8988T (cell line): ENCODE measurements around the gene SCARB2.
"Not testable (repeated sequence)": the region's sequence is repeated elsewhere in the genome, so short reads cannot be mapped to it uniquely, and the experiment has no call there.

Source experiments
- DNase-seq: peaks from one replicate; pipeline ENCODE4 v3.0.0; 2011

Gene SCARB2, protein sequence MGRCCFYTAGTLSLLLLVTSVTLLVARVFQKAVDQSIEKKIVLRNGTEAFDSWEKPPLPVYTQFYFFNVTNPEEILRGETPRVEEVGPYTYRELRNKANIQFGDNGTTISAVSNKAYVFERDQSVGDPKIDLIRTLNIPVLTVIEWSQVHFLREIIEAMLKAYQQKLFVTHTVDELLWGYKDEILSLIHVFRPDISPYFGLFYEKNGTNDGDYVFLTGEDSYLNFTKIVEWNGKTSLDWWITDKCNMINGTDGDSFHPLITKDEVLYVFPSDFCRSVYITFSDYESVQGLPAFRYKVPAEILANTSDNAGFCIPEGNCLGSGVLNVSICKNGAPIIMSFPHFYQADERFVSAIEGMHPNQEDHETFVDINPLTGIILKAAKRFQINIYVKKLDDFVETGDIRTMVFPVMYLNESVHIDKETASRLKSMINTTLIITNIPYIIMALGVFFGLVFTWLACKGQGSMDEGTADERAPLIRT

GRCh38 chr4:76213415-76214176, at the start of gene SCARB2:
SCARB2 (minus strand) TSS chr4:76213824; CDS start chr4:76213543, 281 bp downstream.
- peak; percentile 65 for DNase-seq

GRCh38 chr4:76260571-76260970, 46.9 kb upstream of the SCARB2 start:
- DNase-seq: no peak

DNA sequence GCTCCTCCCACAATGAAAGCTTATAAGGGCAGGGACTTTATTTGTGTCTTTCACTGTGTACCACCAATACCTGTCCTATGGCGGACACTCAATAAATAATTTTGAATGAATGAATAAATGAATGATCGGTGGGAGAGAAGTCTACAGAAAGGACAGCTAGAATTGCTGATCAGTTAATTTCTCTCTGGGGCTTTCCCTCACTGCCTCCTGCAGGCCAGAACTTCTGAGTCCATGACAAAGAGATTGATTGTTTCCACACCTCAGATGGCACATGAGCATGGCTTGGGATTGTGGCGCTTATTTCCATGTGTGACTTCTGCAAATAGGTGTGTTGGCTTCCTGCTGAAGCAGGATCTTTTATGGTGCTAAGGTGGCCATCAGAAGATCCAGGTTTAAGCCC, 44.2 kb upstream of the SCARB2 start:
- no peak for DNase-seq

DNA sequence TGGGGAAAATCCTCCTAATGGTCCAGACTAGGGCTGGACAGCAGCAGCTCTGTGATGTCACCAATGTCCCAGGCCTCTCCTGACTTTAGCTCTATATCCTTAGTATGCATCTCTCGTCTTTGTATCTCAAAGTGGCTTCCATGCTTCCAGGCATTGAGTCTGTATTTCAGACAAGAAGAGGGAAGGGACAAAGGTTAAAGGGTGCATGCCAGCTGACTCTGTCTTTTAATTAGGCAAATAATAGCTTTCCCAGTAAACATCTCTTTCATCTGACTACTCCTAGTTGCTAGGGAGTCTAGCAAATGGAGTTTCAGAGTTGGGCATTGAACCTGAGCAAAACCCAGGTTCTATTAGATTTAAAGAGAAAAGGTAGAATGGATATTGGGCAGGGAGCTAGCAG, 43.3 kb upstream of the SCARB2 start:
- DNase-seq: no peak

DNA sequence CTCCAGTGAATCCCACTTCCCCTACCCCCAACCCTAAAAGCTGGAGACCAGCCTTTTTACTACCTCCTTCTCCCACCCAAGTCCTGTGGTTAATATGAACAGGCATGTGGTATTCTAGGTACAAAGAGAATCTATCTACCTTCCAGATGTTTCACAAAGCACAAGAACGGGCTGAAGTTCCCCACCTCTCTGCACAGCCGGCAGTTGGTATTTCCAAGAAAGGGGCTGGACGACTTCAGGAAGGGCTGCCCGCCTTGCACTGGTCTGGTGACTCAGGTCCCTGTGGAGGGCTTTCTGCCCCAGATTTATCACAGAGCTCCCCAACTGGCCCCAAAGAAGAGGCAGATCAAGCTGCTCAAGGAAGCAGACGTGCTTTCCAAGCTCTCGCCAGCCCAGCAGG, 42.4 kb upstream of the SCARB2 start:
- no peak for DNase-seq

DNA sequence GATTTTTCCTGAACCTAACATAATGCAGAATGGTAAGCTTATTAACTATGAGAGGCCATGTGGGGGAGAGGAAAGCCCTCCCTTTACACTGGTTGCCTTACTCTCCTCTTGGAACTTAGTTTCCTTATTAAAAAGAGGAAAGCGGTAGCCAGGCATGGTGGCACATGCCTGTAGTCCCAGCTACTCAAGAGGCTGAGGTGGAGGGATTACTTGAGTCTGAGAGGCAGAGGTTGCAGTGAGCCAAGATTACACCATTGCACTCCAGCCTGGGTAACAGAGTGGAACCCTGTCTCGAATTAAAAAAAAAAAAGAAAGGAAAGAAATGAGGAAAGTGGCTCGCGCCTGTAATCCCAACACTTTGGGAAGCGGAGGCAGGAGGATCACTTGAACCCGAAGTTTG, 39.9 kb upstream of the SCARB2 start:
- no peak for DNase-seq

- no peak for DNase-seq
Measured at GRCh38 chr4:76252271-76252653, 38.6 kb upstream of the SCARB2 start.

DNA sequence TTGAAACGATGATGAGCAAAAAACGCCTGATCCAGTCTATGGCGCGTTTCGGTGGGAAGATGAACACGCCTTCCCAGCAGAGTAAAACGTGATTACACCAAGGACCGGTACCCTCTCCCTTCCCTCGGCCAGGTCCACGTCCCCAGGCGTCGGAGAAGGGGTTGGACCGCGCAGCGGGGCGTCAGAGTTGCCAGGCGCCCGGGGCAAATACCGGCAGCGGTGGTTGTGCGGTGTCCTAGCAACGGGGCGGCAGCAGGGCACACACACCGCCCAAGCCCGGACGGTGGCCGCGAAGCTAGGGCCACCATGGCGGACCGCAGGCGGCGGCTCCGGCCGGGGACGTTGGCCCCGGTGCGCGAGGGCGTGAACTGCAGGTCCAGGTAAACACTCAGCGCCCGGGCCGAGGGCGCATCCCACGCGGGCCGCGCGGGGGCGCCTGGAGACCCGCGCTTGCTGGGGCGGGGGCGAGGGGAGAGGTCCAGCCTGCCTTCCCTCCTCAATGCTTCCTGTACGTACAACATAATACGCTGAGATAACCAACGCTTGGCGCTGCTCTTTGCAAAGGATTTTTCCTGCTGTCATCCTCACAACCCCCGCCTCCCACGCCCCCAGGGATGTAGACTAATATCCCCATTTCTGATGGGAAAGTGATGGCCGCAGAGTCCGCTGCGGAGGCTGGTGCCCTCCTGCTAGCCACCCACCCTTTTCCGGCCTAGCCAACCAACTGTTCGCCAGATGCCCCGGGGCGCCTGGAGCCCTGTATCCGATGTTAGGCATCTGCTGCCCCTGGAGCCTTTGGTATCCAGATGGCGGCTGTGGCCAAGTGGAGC, 38.0 kb upstream of the SCARB2 start, which contains the start of gene FAM47E:
Gene FAM47E, plus strand, starts transcription at position 281 of the 830 bp plus-strand sequence. Its CDS starts 26 bp downstream, at position 307.
- DNase-seq: peak; percentile 17

DNA sequence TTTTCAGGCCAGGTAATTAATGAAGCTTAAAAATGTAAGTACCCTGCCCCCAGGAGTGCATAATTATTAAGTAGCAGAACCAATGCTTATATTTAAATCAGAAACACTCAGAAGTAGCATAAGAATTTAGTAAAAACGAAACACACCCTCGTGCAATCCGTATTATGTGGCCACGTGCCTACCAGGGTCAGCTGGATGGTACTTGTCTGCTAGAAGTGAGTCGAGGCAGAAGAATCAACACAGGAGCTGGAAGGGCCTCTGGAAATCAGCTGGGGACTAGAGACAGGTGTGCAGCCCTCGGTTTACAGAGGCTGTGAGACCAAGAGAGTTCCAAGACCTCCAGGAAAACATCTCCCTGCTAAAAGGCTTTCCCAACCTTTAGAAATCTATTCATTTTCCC, 37.3 kb upstream of the SCARB2 start:
- DNase-seq: no peak

DNA sequence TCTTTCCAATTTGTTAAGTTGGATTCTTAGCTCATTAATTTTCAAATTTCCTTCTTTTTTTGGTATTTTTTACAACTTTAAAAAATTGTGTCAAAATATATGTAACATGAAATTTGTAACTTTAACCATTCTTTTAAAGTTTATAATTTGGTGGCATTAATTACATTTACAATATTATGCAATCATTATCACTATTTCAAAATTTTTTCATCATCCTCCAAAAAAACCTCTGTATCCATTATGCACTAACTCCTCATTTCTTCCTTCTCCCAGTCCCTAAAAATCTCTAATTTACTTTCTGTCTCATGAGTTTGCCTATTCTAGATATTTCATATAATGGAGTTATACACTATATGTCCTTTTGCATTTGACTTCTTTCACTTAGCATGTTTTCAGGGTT, 33.2 kb upstream of the SCARB2 start:
- no peak for DNase-seq

DNA sequence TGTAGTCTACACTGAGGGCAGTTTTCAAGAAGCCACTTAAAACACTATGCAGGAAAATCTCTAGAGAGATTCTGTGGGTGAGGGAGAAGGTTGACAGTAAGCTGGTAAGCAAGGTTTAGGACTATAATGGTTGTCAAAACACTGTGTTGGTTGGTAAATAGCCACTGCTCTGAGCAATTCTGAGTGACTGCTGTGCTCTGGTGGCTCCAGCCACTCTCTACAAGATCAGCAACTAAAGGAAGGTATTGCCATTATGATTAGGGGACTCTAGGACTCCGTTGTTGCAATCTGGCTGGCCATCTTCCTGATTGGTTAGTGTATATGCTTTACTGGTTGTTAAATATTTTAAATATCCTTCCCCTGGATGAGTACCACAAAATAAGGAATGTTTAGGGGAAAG, 32.4 kb upstream of the SCARB2 start:
- no peak for DNase-seq

GRCh38 chr4:76243877-76244276, 30.3 kb upstream of the SCARB2 start:
- DNase-seq: not testable (repeated sequence)

DNA sequence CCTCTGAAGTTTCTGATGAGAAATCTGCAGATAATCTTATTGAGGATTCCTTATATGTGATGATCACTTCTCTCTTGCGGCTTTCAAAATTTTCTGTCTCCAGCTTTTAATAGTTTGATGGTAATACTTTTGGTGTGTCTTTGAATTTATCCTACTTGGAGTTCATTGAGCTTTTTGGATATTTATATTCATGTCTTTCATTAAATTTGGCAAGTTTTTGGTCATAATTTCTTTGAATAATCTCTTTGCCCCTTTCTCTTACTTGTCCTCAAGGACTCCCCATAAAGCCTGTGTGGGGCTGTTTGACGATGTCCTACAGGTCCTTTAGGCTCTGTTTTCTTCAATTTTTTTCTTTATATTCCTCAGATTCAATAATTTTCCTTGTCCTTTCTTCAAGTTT, 26.6 kb upstream of the SCARB2 start:
- DNase-seq: no peak

DNA sequence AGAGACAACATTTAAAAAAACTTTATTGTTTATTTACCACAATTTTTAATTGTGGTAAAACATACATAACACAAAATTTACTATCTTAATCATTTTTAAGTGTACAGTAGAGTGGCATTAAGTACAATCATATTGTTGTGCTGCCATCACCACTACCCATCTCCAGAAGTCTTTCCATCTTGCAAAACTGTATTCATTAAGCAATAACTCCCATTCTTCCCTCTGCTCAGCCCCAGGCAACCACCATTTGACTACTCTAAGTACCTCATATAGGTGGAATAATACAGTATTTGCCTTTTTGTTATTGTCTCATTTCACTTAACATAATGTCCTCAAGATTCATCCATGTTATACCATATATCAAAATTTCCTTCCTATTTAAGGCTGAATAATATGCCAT, 25.1 kb upstream of the SCARB2 start:
- no peak for DNase-seq

- no peak for DNase-seq
Measured at GRCh38 chr4:76238236-76238635, 24.6 kb upstream of the SCARB2 start.

GRCh38 chr4:76235915-76236314, 22.3 kb upstream of the SCARB2 start:
- no peak for DNase-seq

GRCh38 chr4:76235407-76235806, 21.8 kb upstream of the SCARB2 start:
- no peak for DNase-seq

GRCh38 chr4:76234679-76235044, 21.0 kb upstream of the SCARB2 start:
- DNase-seq: no peak

DNA sequence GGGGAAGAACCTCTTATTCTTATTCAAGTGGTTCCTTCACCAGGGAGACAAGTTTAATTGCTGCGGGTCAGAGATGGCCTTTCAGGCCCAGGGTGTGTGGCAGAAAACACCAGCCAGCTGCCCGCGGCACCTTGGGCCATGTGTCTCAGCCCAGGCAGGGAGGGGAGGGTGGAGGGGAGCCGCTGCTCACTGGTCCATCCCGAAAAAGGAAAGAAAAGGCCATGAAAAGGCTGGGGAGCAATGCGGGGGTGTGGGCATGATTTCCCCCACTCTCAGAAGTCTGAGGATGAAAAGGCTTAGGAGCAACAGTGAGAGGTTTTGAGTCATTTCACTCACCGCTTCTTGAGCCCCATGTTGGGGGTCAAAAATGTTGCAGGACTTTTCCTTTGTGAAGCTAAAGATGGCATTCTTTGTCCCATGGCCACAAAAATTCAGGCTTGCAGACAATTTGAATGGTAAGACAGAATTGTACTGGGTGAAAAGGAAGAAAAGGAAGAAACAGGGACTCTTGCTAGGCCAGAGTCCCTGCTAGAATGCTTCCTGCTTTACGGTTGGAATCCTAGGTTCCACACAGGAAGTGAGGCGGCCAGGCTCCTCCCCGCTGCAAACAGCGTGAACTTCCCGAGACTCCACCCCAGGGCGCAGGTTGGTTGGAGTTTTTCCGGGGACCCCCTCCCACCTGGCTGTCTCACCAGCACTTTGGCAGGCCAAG, 20.5 kb upstream of the SCARB2 start:
- no peak for DNase-seq

DNA sequence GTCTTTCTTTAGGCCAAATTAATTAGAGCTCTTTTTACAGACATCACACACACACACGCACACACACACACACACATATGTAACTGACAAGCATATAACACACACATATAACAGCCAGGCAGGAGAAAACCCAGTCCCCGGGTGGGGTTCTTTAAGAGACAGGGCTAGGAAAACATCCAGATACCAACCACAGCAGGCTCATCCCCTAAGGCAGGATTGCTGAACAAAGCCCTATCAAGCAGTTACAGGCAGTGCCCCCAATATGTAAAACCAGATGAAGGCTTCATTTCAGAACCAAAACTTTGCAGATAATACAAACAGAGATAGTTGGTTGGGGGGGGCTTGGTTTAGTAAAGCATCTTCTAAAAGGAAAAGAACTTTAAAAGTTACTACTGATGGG, 19.9 kb upstream of the SCARB2 start:
- no peak for DNase-seq

DNA sequence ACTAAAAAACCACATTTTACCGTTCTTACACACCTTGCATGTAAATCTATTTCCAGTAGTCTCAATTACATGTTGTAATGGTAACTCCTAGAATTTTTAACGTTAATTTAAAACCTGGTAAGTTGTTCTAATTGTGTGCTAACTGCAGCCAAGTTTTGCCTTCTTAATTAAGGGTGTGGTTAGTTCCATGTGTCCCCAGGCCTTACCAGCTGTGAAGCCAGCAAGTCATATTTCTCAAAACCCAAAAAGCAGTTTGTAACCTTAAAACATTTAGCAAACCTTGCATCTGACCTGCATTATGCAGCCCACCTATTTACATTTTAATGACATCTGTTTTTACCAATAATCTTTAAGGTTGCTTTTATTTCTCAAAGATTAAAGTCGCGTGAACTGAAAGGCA, 19.5 kb upstream of the SCARB2 start:
- DNase-seq: no peak

DNA sequence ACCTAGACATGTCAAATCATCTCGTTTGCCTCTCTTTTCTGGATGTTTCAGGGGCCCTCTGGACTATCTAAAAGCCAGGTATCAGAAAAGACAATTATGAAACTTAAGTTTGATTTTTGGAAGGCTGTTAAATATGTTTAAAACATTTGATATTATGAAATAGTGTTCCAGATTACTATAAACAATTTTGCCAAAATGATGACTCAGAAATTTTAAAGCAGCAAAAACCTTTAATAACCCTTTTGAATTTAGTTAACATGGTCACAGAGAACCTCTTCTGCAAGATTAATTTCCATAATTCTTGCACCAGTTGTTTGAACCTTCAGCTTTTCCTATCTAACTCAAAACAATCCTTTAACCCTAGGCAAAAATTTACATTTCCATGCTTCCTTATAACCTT, 19.1 kb upstream of the SCARB2 start:
- no peak for DNase-seq

- DNase-seq: no peak
Measured at GRCh38 chr4:76226418-76226817, 12.8 kb upstream of the SCARB2 start.
